Left lung (tissue), 10 donors: ENCODE results near the gene RCBTB1. TPM values are rescaled to one million over a fixed set of nuclear protein-coding genes. Genes with fewer than 3 reads are reported as not detected.

ENCODE experiments used
- ATAC-seq: fragments of 200-7000 bp; cut with Tn5 transposase; one replicate; pipeline ENCODE4 v1.9.1; 2020; ENCODE audit warnings: moderate library complexity
- DNase-seq, 4 donors: peaks; one replicate each; pipeline ENCODE4 v3.0.0-alpha.2; 2013 to 2020
- H3K27ac ChIP-seq, 2 donors: fragments of 200-600 bp; sonication (generic) in 1 of 2; one replicate each; pipeline versions ENCODE4 v1.5.0 to v1.8.0; 2020 to 2021
- H3K27me3 ChIP-seq, 2 donors: fragments of 200-600 bp; sonication (generic) in 1 of 2; one replicate each; pipeline versions ENCODE4 v1.5.0 to v1.8.0; 2020 to 2021
- H3K36me3 ChIP-seq, 2 donors: fragments of 200-600 bp; sonication (generic) in 1 of 2; one replicate each; pipeline versions ENCODE4 v1.5.0 to v1.8.0; 2020 to 2021
- H3K4me1 ChIP-seq, 2 donors: fragments of 200-600 bp; one replicate each; pipeline ENCODE4 v1.8.0; 2021
- H3K4me3 ChIP-seq, 2 donors: fragments of 200-600 bp; sonication (generic) in 1 of 2; one replicate each; pipeline versions ENCODE4 v1.5.0 to v1.8.0; 2020 to 2021; ENCODE audit warnings: mild to moderate bottlenecking in 1 of 2
- H3K9me3 ChIP-seq, 2 donors: fragments of 200-600 bp; sonication (generic) in 1 of 2; one replicate each; pipeline versions ENCODE4 v1.5.0 to v1.8.0; 2020 to 2021
- CTCF ChIP-seq, 2 donors: fragments of 200-600 bp; sonication (generic) in 1 of 2; IDR thresholded peaks; one replicate each; pipeline versions ENCODE4 v1.5.0 to v1.8.0; 2021; ENCODE audit warnings: antibody characterized with exemption in 2 of 2
- intact Hi-C, 2 donors: fragments of 100-400 bp; cut with DNase I; formaldehyde crosslinking; loops; one replicate each; pipeline versions ENCODE4 v1.11.2 to v1.14.2; 2022
- polyA plus RNA-seq, 6 donors: library from polyadenylated mRNA; unstranded; fragments of 120-200 nt; gene quantifications; one replicate each; pipeline ENCODE4 v1.2.1, GENCODE V29; 2013; ENCODE audit not compliant: insufficient read length in 6 of 6
- total RNA-seq, 2 donors: library from RNA; stranded (reverse); fragmentation: NEBNext Ultra II Directional; extraction: Animal tissue kit (Norgen Biotek cat#: 25700); gene quantifications; one replicate each; pipeline ENCODE4 v1.2.1, GENCODE V29; 2021
- donor health status: DM: no; HTN: yes; CAD: no.
- donor health status: DM: no; HTN: no; CAD: no.

The RCBTB1 gene
- total and polyA plus RNA-seq, 8 donors = 24.1 to 39.8 (median 35.4) TPM

- TF ChIP-seq CTCF (IDR thresholded peaks at IDR 0.05) = no peak
- H3K4me1 ChIP-seq = peaks cover 0 to 83% of the 10 kb centered on the region in 2 donors
- no peak for ATAC-seq
- peak overlapping the region in 1 of 2 donors; percentile 55 for H3K4me3 ChIP-seq
- DNase-seq = no peak
- intact Hi-C loops = no loop called here
- no peaks in the 10 kb centered on the region for H3K9me3 ChIP-seq
- peaks cover 0 to 7% of the 10 kb centered on the region in 2 donors for H3K36me3 ChIP-seq
- H3K27ac ChIP-seq = peak overlapping the region in 1 of 2 donors; percentile 80
- no peaks in the 10 kb centered on the region for H3K27me3 ChIP-seq
Measured at GRCh38 chr13:49629947-49630346, 44.6 kb upstream of the RCBTB1 start.

- Histone ChIP-seq H3K9me3 (no peaks in the 10 kb centered on the region), H3K4me3 (peak overlapping the region in 1 of 2 donors; percentile 55), H3K4me1 (peaks cover 0 to 78% of the 10 kb centered on the region in 2 donors), H3K27ac (peak overlapping the region in 1 of 2 donors; percentile 80), H3K27me3 (no peaks in the 10 kb centered on the region), H3K36me3 (peaks cover 0 to 7% of the 10 kb centered on the region in 2 donors)
- ATAC-seq = no peak
- DNase-seq = no peak
- intact Hi-C loops = no loop called here
- no peak for TF ChIP-seq CTCF (IDR thresholded peaks at IDR 0.05)
Measured at GRCh38 chr13:49629196-49629938, 44.0 kb upstream of the RCBTB1 start.

GRCh38 chr13:49627831-49628652 is 42.7 kb upstream of the RCBTB1 start, which contains the start of gene ARL11:
ARL11 (plus strand) TSS chr13:49628507; CDS start chr13:49630448, 1,941 bp downstream.
- peaks cover 0 to 65% of the 10 kb centered on the region in 2 donors for H3K4me1 ChIP-seq
- peaks cover 0 to 7% of the 10 kb centered on the region in 2 donors for H3K36me3 ChIP-seq
- no peaks in the 10 kb centered on the region for H3K27me3 ChIP-seq
- H3K4me3 ChIP-seq = peak within 1 kb of the TSS in 1 of 2 donors; percentile 55
- peak in 2 of 4 donors; percentile 87 to 94 for DNase-seq
- TF ChIP-seq CTCF (IDR thresholded peaks at IDR 0.05) = no peak
- H3K9me3 ChIP-seq = no peaks in the 10 kb centered on the region
- intact Hi-C loops = no loop called here
- H3K27ac ChIP-seq = peak within 1 kb of the TSS; percentile 16 to 80
- peak; percentile 78 for ATAC-seq

- no peaks in the 10 kb centered on the region for H3K9me3 ChIP-seq
- intact Hi-C loops = no loop called here
- peak overlapping the region in 1 of 2 donors; percentile 57 for H3K27ac ChIP-seq
- no peaks in the 10 kb centered on the region for H3K27me3 ChIP-seq
- no peak overlapping the region for H3K4me3 ChIP-seq
- H3K36me3 ChIP-seq = peaks cover 0 to 1% of the 10 kb centered on the region in 2 donors
- H3K4me1 ChIP-seq = peaks cover 0 to 41% of the 10 kb centered on the region in 2 donors
- TF ChIP-seq CTCF (IDR thresholded peaks at IDR 0.05) = no peak
- ATAC-seq (peak; percentile 67), DNase-seq (peak in 2 of 4 donors; percentile 80 to 82)
Measured at GRCh38 chr13:49625392-49626079, 40.2 kb upstream of the RCBTB1 start.
